ENCODE results near the gene SVOP. TPM values are rescaled to one million over a fixed set of nuclear protein-coding genes. Genes with fewer than 3 reads are reported as not detected.
A peak's percentile ranks its signal among the peaks of the same experiment; 100 is the strongest.

Gene SVOP
- total RNA-seq, 2 donors from 2014 or later = not detected

GRCh38 chr12:108940138-108940537 lies 80.7 kb downstream of the SVOP start:
- no peak overlapping the region for H3K4me3 Mint-ChIP-seq
- DNase-seq = no peak
- no peaks in the 10 kb centered on the region for H3K36me3 Mint-ChIP-seq (ENCODE audit: low read depth)
- H3K4me1 Mint-ChIP-seq = no peaks in the 10 kb centered on the region
- Histone ChIP-seq H3K9ac (ENCODE audit: extremely low read depth, low read length, poor library complexity, severe bottlenecking) (no peak overlapping the region), H3K4me1 (ENCODE audit: control insufficient read depth, insufficient read depth, low read length) (no peaks in the 10 kb centered on the region), H3K4me3 (ENCODE audit: low read length) (no peak overlapping the region), H3K36me3 (ENCODE audit: control insufficient read depth, insufficient read depth, low read length) (no peaks in the 10 kb centered on the region), H3K27ac (ENCODE audit: low read depth, low read length) (no peak overlapping the region), H3K27me3 (ENCODE audit: control insufficient read depth, insufficient read depth, low read length, poor library complexity, severe bottlenecking) (no peaks in the 10 kb centered on the region), H3K9me3 (ENCODE audit: control insufficient read depth, low read length) (no peaks in the 10 kb centered on the region)
- 82% methylated on average over 1 of the region's 1 CpG; no CpG with 5 or more reads in 1 of the 2 experiments for WGBS, 2 experiments (ENCODE audit: insufficient coverage in 1 of 2, insufficient read length in 1 of 2)
- no peak overlapping the region for H3K27ac Mint-ChIP-seq
- TF ChIP-seq CTCF (conservative IDR thresholded peaks at IDR 0.05) = no peak
- H3K27me3 Mint-ChIP-seq (ENCODE audit: insufficient read depth) = peaks cover 5% of the 10 kb centered on the region
- no peaks in the 10 kb centered on the region for H3K9me3 Mint-ChIP-seq

DNA sequence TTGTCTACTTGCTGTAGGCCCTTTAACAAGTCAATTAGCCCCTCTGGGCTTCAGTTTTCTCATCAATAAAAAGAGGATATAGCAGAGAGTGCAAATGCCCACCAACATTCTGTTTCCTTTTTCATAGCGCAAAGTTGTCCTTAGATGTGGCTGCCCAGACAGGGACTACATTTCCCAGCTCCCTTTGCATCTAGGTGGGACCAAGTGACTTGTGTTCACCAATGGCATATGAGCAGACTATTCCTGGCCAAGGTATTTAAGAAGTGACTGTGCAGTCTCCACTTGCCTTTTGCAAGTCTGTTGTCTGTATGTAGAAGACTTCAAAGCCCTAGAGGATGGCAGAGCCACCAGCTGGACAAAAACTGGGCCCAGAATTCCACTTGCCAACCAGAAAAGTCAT lies 81.3 kb downstream of the SVOP start:
- H3K27me3 ChIP-seq (ENCODE audit: control insufficient read depth, insufficient read depth, low read length, poor library complexity, severe bottlenecking) = no peaks in the 10 kb centered on the region
- 50 to 83% methylated on average over 1 of the region's 1 CpG for WGBS, 2 experiments (ENCODE audit: insufficient coverage in 1 of 2, insufficient read length in 1 of 2)
- TF ChIP-seq CTCF (conservative IDR thresholded peaks at IDR 0.05) = no peak
- Mint-ChIP-seq H3K36me3 (ENCODE audit: low read depth) (no peaks in the 10 kb centered on the region), H3K4me1 (no peaks in the 10 kb centered on the region), H3K27ac (no peak overlapping the region), H3K9me3 (no peaks in the 10 kb centered on the region), H3K4me3 (no peak overlapping the region), H3K27me3 (ENCODE audit: insufficient read depth) (peaks cover 5% of the 10 kb centered on the region)
- no peaks in the 10 kb centered on the region for H3K36me3 ChIP-seq (ENCODE audit: control insufficient read depth, insufficient read depth, low read length)
- H3K4me3 ChIP-seq (ENCODE audit: low read length) = no peak overlapping the region
- no peaks in the 10 kb centered on the region for H3K9me3 ChIP-seq (ENCODE audit: control insufficient read depth, low read length)
- no peak overlapping the region for H3K9ac ChIP-seq (ENCODE audit: extremely low read depth, low read length, poor library complexity, severe bottlenecking)
- peak; percentile 75 for DNase-seq
- no peak overlapping the region for H3K27ac ChIP-seq (ENCODE audit: low read depth, low read length)
- no peaks in the 10 kb centered on the region for H3K4me1 ChIP-seq (ENCODE audit: control insufficient read depth, insufficient read depth, low read length)

GRCh38 chr12:108938247-108938924 lies 82.5 kb downstream of the SVOP start:
- no peak for TF ChIP-seq CTCF (conservative IDR thresholded peaks at IDR 0.05)
- H3K9me3 ChIP-seq (ENCODE audit: control insufficient read depth, low read length) = no peaks in the 10 kb centered on the region
- Mint-ChIP-seq H3K9me3 (no peaks in the 10 kb centered on the region), H3K4me1 (no peaks in the 10 kb centered on the region), H3K27ac (no peak overlapping the region), H3K27me3 (ENCODE audit: insufficient read depth) (peaks cover 3% of the 10 kb centered on the region), H3K4me3 (no peak overlapping the region), H3K36me3 (ENCODE audit: low read depth) (no peaks in the 10 kb centered on the region)
- no peaks in the 10 kb centered on the region for H3K27me3 ChIP-seq (ENCODE audit: control insufficient read depth, insufficient read depth, low read length, poor library complexity, severe bottlenecking)
- WGBS, 2 experiments (ENCODE audit: insufficient coverage in 1 of 2, insufficient read length in 1 of 2) = 90 to 93% methylated on average over 11 to 13 of the region's 13 CpGs
- no peaks in the 10 kb centered on the region for H3K4me1 ChIP-seq (ENCODE audit: control insufficient read depth, insufficient read depth, low read length)
- no peaks in the 10 kb centered on the region for H3K36me3 ChIP-seq (ENCODE audit: control insufficient read depth, insufficient read depth, low read length)
- DNase-seq = no peak
- H3K4me3 ChIP-seq (ENCODE audit: low read length) = no peak overlapping the region
- no peak overlapping the region for H3K27ac ChIP-seq (ENCODE audit: low read depth, low read length)
- H3K9ac ChIP-seq (ENCODE audit: extremely low read depth, low read length, poor library complexity, severe bottlenecking) = no peak overlapping the region
